ENCODE results near the gene SARS2. TPM values are rescaled to one million over a fixed set of nuclear protein-coding genes. Genes with fewer than 3 reads are reported as not detected.
"Not testable (repeated sequence)": the region's sequence is repeated elsewhere in the genome, so short reads cannot be mapped to it uniquely, and the experiment has no call there.

SARS2 gene, protein sequence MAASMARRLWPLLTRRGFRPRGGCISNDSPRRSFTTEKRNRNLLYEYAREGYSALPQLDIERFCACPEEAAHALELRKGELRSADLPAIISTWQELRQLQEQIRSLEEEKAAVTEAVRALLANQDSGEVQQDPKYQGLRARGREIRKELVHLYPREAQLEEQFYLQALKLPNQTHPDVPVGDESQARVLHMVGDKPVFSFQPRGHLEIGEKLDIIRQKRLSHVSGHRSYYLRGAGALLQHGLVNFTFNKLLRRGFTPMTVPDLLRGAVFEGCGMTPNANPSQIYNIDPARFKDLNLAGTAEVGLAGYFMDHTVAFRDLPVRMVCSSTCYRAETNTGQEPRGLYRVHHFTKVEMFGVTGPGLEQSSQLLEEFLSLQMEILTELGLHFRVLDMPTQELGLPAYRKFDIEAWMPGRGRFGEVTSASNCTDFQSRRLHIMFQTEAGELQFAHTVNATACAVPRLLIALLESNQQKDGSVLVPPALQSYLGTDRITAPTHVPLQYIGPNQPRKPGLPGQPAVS
- 7.0 TPM for total RNA-seq

- DNase-seq, result peak; percentile 98
Measured at GRCh38 chr19:38929929-38930775, at the start of gene SARS2. Gene SARS2 (minus strand): TSS chr19:38930763. CDS start chr19:38930736, 27 bp downstream.

DNA sequence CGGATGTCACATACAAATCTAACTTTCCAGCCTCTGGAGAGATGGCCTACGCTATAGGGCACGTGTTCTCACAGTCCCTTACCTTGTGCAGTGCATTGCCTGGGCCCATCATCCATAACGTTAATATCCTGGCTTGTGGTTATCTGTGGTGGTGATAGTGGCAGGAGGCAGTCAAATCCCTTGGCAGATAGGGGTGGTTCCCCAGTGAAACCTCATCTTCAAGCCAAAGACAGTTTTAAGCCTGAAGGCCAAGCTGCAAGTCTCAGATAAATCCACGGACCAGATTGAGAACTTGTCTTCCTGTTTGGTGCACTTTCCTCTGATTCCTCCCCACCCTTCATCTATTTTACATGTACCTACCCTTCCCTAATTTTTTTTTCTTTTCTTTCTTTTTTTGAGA lies 49.2 kb upstream of the SARS2 start:
- no peak for DNase-seq

DNA sequence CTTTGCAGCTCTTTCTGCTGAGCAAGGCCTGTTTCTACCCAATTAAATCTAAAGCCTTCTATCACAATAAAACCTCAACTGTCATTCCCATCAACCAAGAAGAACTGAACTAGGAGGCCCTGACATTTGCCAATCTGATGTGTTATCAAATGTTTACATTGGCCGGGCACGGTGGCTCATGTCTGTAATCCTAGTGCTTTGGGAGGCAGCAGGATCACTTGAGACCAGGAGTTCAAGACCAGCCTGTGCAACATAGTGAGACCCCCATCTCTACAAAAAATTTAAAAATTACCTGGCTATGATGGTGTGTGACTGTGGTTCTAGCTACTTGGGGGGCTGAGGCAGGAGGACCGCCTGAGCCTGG lies 47.7 kb upstream of the SARS2 start:
- DNase-seq, result no peak

GRCh38 chr19:38977445-38978325 lies 47.1 kb upstream of the SARS2 start:
- no peak for DNase-seq

DNA sequence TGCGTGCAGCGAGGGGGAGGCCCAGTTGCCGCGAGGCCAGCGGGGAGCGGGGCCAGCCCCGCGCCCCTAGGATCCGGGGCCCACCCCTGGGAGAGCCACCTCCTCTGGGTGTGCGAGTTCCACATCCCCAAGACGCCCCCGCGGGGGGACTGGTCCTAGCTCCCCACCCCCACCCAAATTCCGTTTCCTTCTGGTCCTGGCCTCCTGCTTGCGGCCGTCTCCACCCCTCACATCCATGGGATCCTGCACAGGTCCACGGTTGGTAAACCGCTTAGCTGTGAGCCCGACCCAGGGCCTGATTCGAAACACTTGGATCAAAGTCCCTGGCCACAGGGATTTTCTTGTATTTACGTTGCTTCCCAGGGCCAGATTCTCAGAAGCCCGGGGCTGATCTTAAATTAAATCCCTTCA lies 45.3 kb upstream of the SARS2 start:
- no peak for DNase-seq

DNA sequence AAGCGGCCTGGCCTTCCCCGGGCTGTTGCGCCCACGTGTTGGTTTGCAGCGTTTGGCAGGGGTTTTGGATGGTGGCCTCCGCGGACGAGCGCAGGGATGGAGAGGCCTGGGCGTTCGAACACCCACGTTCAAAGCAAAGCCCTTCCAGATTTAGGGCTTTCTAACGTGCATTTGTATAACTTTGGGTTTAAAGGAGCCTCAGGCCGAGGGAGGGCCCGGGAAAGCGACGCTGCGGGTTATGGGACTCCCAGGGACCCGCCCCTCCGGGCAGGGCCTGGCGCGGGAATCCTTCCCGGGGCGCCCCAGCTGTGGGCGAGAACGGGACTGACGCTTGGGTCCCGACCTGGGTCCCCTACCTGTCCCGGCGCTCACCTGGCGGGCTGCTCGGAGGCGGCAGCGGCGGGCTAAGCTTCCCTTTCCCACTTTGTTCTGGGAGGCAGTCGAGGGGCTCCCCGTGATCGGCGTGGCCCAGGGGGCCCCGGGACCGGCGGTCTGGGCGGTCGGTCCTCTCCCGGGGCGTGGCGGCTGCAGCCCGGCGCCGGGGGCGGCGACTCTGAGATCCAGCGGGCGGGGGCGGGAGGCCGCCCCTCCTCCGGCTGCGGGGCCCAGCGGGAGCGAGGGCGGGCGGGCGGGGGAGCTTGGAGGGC lies 44.8 kb upstream of the SARS2 start, which contains the start of gene FBXO17:
FBXO17 (minus strand) TSS at position 529 of the 647 bp plus-strand sequence. CDS start 25,423 bp downstream, outside the sequence.
- peak; percentile 37 for DNase-seq

- DNase-seq, result peak; percentile 57
Measured at GRCh38 chr19:38974624-38975213, 44.2 kb upstream of the SARS2 start.

DNA sequence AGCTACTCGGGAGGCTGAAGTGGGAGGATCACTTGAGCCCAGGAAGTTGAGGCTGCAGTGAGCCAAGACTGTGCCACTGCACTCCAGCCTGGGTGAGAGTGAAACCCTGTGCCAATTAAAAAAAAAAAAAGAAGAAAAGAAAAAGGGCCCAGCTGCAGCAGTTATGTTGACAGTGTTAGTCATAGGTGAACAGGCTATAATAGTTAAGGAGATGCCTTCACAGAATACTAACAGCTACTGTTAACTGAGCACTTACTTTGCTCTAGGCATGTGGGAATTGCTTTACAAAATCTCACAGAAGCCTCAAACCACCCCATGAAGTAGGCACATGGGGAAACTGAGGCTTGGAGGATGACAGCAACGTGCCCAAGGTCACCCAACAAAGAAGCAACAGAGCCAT lies 41.1 kb upstream of the SARS2 start:
- no peak for DNase-seq

GRCh38 chr19:38970664-38971532 lies 40.3 kb upstream of the SARS2 start:
- DNase-seq, result no peak

- not testable (repeated sequence) for DNase-seq
Measured at GRCh38 chr19:38966149-38966548, 35.6 kb upstream of the SARS2 start.

- DNase-seq, result no peak
Measured at GRCh38 chr19:38964738-38965137, 34.2 kb upstream of the SARS2 start.

GRCh38 chr19:38959618-38960017 lies 29.1 kb upstream of the SARS2 start:
- no peak for DNase-seq

DNA sequence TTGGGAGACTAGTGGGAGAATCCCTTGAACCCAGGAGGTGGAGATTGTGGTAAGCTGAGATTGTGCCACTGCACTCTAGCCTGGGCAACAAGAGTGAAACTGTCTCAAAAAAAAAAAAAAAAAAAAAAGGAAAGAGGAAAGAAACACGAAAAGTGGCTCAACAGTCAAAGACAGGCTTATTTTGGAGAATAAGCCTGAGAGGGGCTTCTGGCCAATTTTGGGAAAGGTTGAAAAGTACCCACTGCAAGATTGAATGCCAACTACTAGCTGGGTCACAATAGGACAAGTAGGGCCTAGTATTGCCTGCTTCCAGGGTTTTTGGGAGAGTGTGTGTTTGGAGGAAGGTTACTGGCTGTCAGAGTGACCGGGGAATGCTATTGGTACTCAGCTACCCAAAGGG lies 27.7 kb upstream of the SARS2 start:
- no peak for DNase-seq

DNA sequence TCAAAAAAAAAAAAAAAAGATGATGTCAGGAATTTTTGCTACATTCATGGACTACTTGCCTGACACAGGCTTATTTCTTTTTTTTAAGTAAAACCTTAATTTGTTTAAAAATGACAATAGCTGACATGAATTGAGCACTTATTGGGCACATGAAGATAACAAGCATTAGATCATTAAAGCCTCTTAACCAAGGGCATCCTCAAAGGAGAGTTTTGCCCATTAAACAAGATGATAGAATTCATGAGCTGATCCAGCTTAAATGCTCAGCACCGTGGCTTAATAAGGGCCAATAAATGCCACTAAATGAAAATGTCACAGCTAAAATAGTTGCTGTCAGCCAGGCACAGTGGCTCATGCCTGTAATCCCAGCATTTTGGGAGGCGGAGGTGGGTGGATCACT lies 25.7 kb upstream of the SARS2 start:
- no peak for DNase-seq

- no peak for DNase-seq
Measured at GRCh38 chr19:38953677-38954076, 23.1 kb upstream of the SARS2 start.

- DNase-seq, result no peak
Measured at GRCh38 chr19:38952395-38953165, 22.0 kb upstream of the SARS2 start.

DNA sequence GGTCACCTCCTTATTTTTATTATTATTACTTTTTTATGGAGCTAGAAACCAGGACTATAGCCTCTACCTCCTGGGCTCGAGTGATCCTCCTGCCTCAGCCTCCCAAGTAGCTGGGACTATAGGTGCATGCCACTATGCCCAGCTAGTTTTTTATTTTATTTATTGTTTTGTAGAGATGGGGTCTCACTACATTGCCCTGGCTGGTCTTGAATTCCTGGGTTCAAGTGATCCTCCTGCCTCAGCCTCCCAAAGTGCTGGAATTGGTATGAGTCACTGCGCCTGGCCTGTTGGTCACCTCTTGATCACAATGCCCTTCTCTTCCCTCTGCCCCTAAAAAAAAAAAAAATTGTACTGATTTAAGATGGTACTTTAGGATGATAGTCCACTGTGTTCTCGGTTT lies 20.6 kb upstream of the SARS2 start:
- no peak for DNase-seq

- peak; percentile 57 for DNase-seq
Measured at GRCh38 chr19:38949580-38950367, 19.2 kb upstream of the SARS2 start.

Data from skin of body (tissue), 2 donors.